Gastroesophageal sphincter (tissue), 3 donors: ENCODE measurements around the gene PAQR7.

Source experiments
- EP300 ChIP-seq: sonication (generic); formaldehyde crosslinking; IDR thresholded peaks from one replicate; pipeline ENCODE4 v1.6.1; 2017; ENCODE audit warnings: antibody characterized with exemption, mild to moderate bottlenecking
- TF ChIP-seq, protein P1 (sequence below), 4 experiments: fragments of 200-600 bp in 2 of 4; fragments of 450-650 bp in 2 of 4; sonication (generic) in 1 of 4; IDR thresholded peaks; one replicate each; pipeline ENCODE4 v1.5.1; 2017 to 2019; ENCODE audit warnings: antibody characterized with exemption in 4 of 4, mild to moderate bottlenecking in 2 of 4, moderate library complexity in 2 of 4

DNA sequence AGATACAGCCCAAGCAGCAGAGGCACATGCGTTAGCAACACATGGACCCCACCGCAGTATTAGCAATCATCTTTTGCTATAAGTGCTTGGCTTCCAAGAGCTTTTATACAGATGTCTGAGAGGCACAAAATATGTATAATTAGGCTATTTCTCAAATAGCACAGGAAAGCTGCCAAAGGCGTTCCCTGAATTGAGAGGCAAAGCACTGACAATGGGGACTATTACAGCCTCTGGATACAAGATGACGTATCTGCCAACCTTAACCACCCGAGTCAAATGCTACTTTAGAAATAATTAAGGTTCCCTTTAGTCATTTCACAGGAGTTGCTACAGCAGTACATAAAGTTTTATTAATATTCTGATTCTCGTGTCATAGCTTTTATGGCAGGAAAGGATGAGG lies 24.3 kb upstream of the PAQR7 start:
- TF ChIP-seq, protein P1, sequence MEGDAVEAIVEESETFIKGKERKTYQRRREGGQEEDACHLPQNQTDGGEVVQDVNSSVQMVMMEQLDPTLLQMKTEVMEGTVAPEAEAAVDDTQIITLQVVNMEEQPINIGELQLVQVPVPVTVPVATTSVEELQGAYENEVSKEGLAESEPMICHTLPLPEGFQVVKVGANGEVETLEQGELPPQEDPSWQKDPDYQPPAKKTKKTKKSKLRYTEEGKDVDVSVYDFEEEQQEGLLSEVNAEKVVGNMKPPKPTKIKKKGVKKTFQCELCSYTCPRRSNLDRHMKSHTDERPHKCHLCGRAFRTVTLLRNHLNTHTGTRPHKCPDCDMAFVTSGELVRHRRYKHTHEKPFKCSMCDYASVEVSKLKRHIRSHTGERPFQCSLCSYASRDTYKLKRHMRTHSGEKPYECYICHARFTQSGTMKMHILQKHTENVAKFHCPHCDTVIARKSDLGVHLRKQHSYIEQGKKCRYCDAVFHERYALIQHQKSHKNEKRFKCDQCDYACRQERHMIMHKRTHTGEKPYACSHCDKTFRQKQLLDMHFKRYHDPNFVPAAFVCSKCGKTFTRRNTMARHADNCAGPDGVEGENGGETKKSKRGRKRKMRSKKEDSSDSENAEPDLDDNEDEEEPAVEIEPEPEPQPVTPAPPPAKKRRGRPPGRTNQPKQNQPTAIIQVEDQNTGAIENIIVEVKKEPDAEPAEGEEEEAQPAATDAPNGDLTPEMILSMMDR (IDR thresholded peaks at IDR 0.05): no peak
- TF ChIP-seq EP300: no peak
